GM23338 (cell line): ENCODE measurements around the gene CDCA7L. TPM values are rescaled to one million over a fixed set of nuclear protein-coding genes. Genes with fewer than 3 reads are reported as not detected.
"Not testable (repeated sequence)": the region's sequence is repeated elsewhere in the genome, so short reads cannot be mapped to it uniquely, and the experiment has no call there.

Experiments used
- ATAC-seq: fragments of 200-7000 bp; cut with Tn5 transposase; 3 replicates; pipeline ENCODE4 v1.9.1; 2020
- DNase-seq: peaks from one replicate; pipeline ENCODE4 v3.0.0-alpha.2; 2015; ENCODE audit warnings: low spot score
- H2AFZ ChIP-seq: fragments of 200-600 bp; sonication (generic); 2 replicates; pipeline ENCODE4 v1.8.0; 2016; ENCODE audit warnings: antibody characterized with exemption, mild to moderate bottlenecking, moderate library complexity
- H3F3A ChIP-seq: fragments of 200-600 bp; sonication (generic); replicated peaks from 2 replicates; pipeline ENCODE4 v1.8.0; 2017; ENCODE audit warnings: antibody characterized with exemption, mixed run types, low read depth
- H3K27ac ChIP-seq: fragments of 200-600 bp; sonication (generic); 2 replicates; pipeline ENCODE4 v1.6.1; 2016; ENCODE audit warnings: low read depth
- H3K27me3 ChIP-seq: fragments of 200-600 bp; sonication (generic); 2 replicates; pipeline ENCODE4 v1.8.0; 2016; ENCODE audit warnings: mild to moderate bottlenecking, mixed run types, moderate library complexity; ENCODE audit not compliant: insufficient read depth
- H3K36me3 ChIP-seq: fragments of 200-600 bp; sonication (generic); 2 replicates; pipeline ENCODE4 v1.8.0; 2016; ENCODE audit warnings: mild to moderate bottlenecking; ENCODE audit not compliant: insufficient read depth
- H3K4me1 ChIP-seq: fragments of 200-600 bp; sonication (generic); 2 replicates; pipeline ENCODE4 v1.8.0; 2016; ENCODE audit warnings: mild to moderate bottlenecking, moderate library complexity; ENCODE audit not compliant: insufficient read depth
- H3K4me2 ChIP-seq: fragments of 200-600 bp; sonication (generic); 2 replicates; pipeline ENCODE4 v1.7.1; 2017; ENCODE audit warnings: mixed run types
- H3K4me3 ChIP-seq: fragments of 200-600 bp; sonication (generic); 2 replicates; pipeline ENCODE4 v1.6.1; 2016; ENCODE audit warnings: mixed run types
- H3K79me2 ChIP-seq: fragments of 200-600 bp; sonication (generic); replicated peaks from 2 replicates; pipeline ENCODE4 v1.8.0; 2017; ENCODE audit warnings: mild to moderate bottlenecking; ENCODE audit not compliant: insufficient read depth
- H3K9me2 ChIP-seq: fragments of 200-600 bp; sonication (generic); 2 replicates; pipeline ENCODE4 v1.8.0; 2017; ENCODE audit not compliant: insufficient read depth
- H4K20me1 ChIP-seq: fragments of 200-600 bp; sonication (generic); replicated peaks from 2 replicates; pipeline ENCODE4 v1.8.0; 2017; ENCODE audit warnings: mild to moderate bottlenecking; ENCODE audit not compliant: insufficient read depth
- H3K27ac Mint-ChIP-seq: 2 replicates; pipeline ENCODE4 v1.8.0; 2020; ENCODE audit warnings: inconsistent platforms, mild to moderate bottlenecking, moderate library complexity, mixed read lengths
- H3K27me3 Mint-ChIP-seq: 3 replicates; pipeline ENCODE4 v1.8.0; 2022; ENCODE audit warnings: low read depth, mild to moderate bottlenecking, moderate library complexity, mixed read lengths, inconsistent platforms; ENCODE audit not compliant: insufficient read depth, poor library complexity
- H3K36me3 Mint-ChIP-seq: 3 replicates; pipeline ENCODE4 v1.8.0; 2021; ENCODE audit warnings: low read depth, mild to moderate bottlenecking, inconsistent platforms, moderate library complexity, mixed read lengths
- H3K4me1 Mint-ChIP-seq: 3 replicates; pipeline ENCODE4 v1.8.0; 2020; ENCODE audit warnings: mild to moderate bottlenecking, inconsistent platforms, mixed read lengths
- H3K4me3 Mint-ChIP-seq: 3 replicates; pipeline ENCODE4 v1.8.0; 2021; ENCODE audit warnings: moderate library complexity, mild to moderate bottlenecking, inconsistent platforms, mixed read lengths
- H3K9me3 Mint-ChIP-seq: 3 replicates; pipeline ENCODE4 v1.8.0; 2020; ENCODE audit warnings: moderate library complexity, mild to moderate bottlenecking, inconsistent platforms, mixed read lengths
- CREB1 ChIP-seq: fragments of 250-450 bp; sonication (Bioruptor Pico); IDR thresholded peaks from 2 replicates; pipeline ENCODE4 v1.5.0; 2020; ENCODE audit warnings: low read depth, mild to moderate bottlenecking, moderate library complexity
- EZH2 ChIP-seq: fragments of 200-600 bp; sonication (generic); IDR thresholded peaks from one replicate; pipeline ENCODE4 v1.8.0; 2017; ENCODE audit warnings: antibody characterized with exemption, mild to moderate bottlenecking, low read depth; ENCODE audit not compliant: unreplicated experiment
- JUNB ChIP-seq: IDR thresholded peaks from one replicate; pipeline ENCODE4 v1.6.1; 2016; ENCODE audit warnings: antibody characterized with exemption; ENCODE audit not compliant: unreplicated experiment
- POLR2AphosphoS5 ChIP-seq: IDR thresholded peaks from 2 replicates; pipeline ENCODE4 v1.6.1; 2016; ENCODE audit warnings: antibody characterized with exemption, low read depth
- ZNF114 ChIP-seq: fragments of 250-450 bp; sonication (Bioruptor Pico); IDR thresholded peaks from 2 replicates; pipeline ENCODE4 v1.5.0; 2020; ENCODE audit warnings: mild to moderate bottlenecking, moderate library complexity
- ZNF331 ChIP-seq: fragments of 250-450 bp; sonication (Bioruptor Pico); IDR thresholded peaks from 2 replicates; pipeline ENCODE4 v1.5.0; 2020; ENCODE audit warnings: low read depth, mild to moderate bottlenecking, moderate library complexity
- ZNF462 ChIP-seq: fragments of 250-450 bp; sonication (Bioruptor Pico); IDR thresholded peaks from 2 replicates; pipeline ENCODE4 v1.5.0; 2020; ENCODE audit warnings: mild to moderate bottlenecking, moderate library complexity
- polyA plus RNA-seq: library from polyadenylated mRNA; unstranded; fragments of >200 nt; fragmentation: Nextera tagmentation; extraction: Ambion mirVana; gene quantifications from 2 replicates; pipeline ENCODE4 v1.2.1, GENCODE V29; 2016
- total RNA-seq: library from RNA; depleted of rRNA; stranded (reverse); fragments of >200 nt; shearing (Covaris generic); gene quantifications from 2 replicates; pipeline ENCODE4 v1.2.3, GENCODE V29; 2014
- TF ChIP-seq, protein P1 (sequence below), 2 experiments: fragments of 200-600 bp in 1 of 2; sonication (generic) in 1 of 2; conservative IDR thresholded peaks; 2 replicates each; pipeline versions ENCODE4 v1.5.1 to v1.6.1; 2016 to 2017; ENCODE audit warnings: antibody characterized with exemption in 2 of 2, low read depth in 2 of 2, mild to moderate bottlenecking in 2 of 2, moderate library complexity in 1 of 2

Gene CDCA7L
- total and polyA plus RNA-seq, 2 experiments from 2014 or later = 174 to 187 TPM

- no peak for TF ChIP-seq ZNF462 (CRISPR knock-in tag)
- no peak for TF ChIP-seq JUNB
- no peak for TF ChIP-seq CREB1 (CRISPR knock-in tag)
- no peak for TF ChIP-seq ZNF114 (CRISPR knock-in tag)
- TF ChIP-seq, protein P1, sequence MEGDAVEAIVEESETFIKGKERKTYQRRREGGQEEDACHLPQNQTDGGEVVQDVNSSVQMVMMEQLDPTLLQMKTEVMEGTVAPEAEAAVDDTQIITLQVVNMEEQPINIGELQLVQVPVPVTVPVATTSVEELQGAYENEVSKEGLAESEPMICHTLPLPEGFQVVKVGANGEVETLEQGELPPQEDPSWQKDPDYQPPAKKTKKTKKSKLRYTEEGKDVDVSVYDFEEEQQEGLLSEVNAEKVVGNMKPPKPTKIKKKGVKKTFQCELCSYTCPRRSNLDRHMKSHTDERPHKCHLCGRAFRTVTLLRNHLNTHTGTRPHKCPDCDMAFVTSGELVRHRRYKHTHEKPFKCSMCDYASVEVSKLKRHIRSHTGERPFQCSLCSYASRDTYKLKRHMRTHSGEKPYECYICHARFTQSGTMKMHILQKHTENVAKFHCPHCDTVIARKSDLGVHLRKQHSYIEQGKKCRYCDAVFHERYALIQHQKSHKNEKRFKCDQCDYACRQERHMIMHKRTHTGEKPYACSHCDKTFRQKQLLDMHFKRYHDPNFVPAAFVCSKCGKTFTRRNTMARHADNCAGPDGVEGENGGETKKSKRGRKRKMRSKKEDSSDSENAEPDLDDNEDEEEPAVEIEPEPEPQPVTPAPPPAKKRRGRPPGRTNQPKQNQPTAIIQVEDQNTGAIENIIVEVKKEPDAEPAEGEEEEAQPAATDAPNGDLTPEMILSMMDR (conservative IDR thresholded peaks at IDR 0.05; ENCODE audit: low read depth in 2 of 2) = no peak
- no peak for TF ChIP-seq ZNF331 (CRISPR knock-in tag)
- TF ChIP-seq EZH2 = no peak
- TF ChIP-seq POLR2AphosphoS5 = no peak
These were observed 7.2 kb downstream of the CDCA7L start (continued) for GRCh38 chr7:21938463-21938862.

DNA sequence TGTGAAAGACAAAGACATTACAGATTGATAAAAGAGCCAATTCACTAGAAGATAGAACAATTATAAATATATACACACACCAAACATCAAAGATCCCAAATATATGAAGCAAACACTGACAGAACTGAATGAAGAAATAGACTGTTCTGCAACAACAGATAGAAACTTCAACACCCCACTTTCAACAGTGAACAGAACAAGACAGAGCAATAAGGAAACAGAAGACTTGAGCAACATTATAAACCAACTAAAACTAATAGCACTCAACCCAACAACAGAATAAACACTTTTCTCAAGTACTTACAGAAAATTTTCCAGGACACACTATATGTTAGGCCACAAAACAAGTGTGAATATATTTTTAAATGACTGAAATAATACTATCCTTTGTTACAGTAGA, 10.9 kb downstream of the CDCA7L start:
- no peak overlapping the region for H2AFZ ChIP-seq
- peaks cover 56% of the 10 kb centered on the region for H4K20me1 ChIP-seq
- Mint-ChIP-seq H3K4me1 (peaks cover 26% of the 10 kb centered on the region), H3K9me3 (peaks cover 4% of the 10 kb centered on the region; the same call in 2 of the 3 replicates), H3K4me3 (no peak overlapping the region), H3K27me3 (no peaks in the 10 kb centered on the region), H3K27ac (no peak overlapping the region), H3K36me3 (peaks cover 58% of the 10 kb centered on the region)
- H3K4me1 ChIP-seq = peaks cover 11% of the 10 kb centered on the region
- DNase-seq (no peak), ATAC-seq (no peak)
- no peak overlapping the region for H3K27ac ChIP-seq
- no peaks in the 10 kb centered on the region for H3F3A ChIP-seq
- H3K9me2 ChIP-seq = no peaks in the 10 kb centered on the region; the same call in 1 of the 2 replicates
- H3K27me3 ChIP-seq = no peaks in the 10 kb centered on the region
- no peak overlapping the region for H3K4me3 ChIP-seq
- peaks cover 100% of the 10 kb centered on the region for H3K79me2 ChIP-seq
- no peak overlapping the region for H3K4me2 ChIP-seq
- H3K36me3 ChIP-seq = no peaks in the 10 kb centered on the region; the same call in none of the 2 replicates
- no peak for TF ChIP-seq JUNB
- no peak for TF ChIP-seq ZNF114 (CRISPR knock-in tag)
- TF ChIP-seq, protein P1 (conservative IDR thresholded peaks at IDR 0.05; ENCODE audit: low read depth in 2 of 2) = no peak
- TF ChIP-seq CREB1 (CRISPR knock-in tag) = no peak
- TF ChIP-seq POLR2AphosphoS5 = no peak

- not testable (repeated sequence) for H3K9me2 ChIP-seq, H3K4me3 Mint-ChIP-seq, H3K9me3 Mint-ChIP-seq, DNase-seq, H3K4me1 ChIP-seq, ATAC-seq, H3K27me3 ChIP-seq, H3K27me3 Mint-ChIP-seq, H3F3A ChIP-seq, H3K36me3 ChIP-seq, H3K4me2 ChIP-seq, H3K4me3 ChIP-seq, H2AFZ ChIP-seq, H3K27ac ChIP-seq, H3K27ac Mint-ChIP-seq
- Mint-ChIP-seq H3K4me1 (peaks cover 25% of the 10 kb centered on the region), H3K36me3 (peaks cover 54% of the 10 kb centered on the region)
- H4K20me1 ChIP-seq = peaks cover 46% of the 10 kb centered on the region; the same call in 1 of the 2 replicates
- peaks cover 100% of the 10 kb centered on the region for H3K79me2 ChIP-seq
These were observed 12.4 kb downstream of the CDCA7L start for GRCh38 chr7:21933293-21933692.
